ENCODE measurements around the gene AP1S1. TPM values are rescaled to one million over a fixed set of nuclear protein-coding genes. Genes with fewer than 3 reads are reported as not detected.

The AP1S1 gene
- total and polyA plus RNA-seq, 2 of the 13 experiments (the other 11 are each of a cell fraction or from before 2014, with no cell fraction given): 57.5 to 68.1 TPM

DNA sequence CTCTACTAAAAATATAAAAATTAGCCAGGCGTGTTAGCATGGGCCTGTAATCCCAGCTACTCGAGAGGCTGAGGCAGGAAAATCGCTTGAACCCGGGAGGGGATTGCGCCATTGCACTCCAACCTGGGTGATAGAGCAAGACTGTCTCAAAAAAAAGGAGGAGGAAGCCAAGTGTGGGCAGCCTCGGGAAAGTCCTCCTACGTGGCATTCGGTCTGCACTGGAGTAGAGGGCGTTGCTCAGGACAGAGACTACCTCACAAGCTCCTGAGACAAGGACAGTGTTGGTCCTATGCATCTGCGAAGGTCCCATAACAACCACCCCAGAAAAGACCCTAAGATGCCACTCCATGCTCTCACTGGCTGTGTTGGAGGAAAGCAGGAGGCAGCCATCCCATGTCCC is 37.4 kb upstream of the AP1S1 start:
- Histone ChIP-seq H3K9me3 (ENCODE audit: low read length) (no peaks in the 10 kb centered on the region), H3K4me1 (ENCODE audit: insufficient read depth, low read length) (peaks cover 68% of the 10 kb centered on the region), H3K4me2 (ENCODE audit: low read depth, low read length) (peak overlapping the region; percentile 41; the same call in 1 of the 2 replicates), H3K4me3 (replicated peaks in 1 of 3; ENCODE audit: insufficient read depth in 1 of 3, low read depth in 2 of 3, low read length in 3 of 3) (no peak overlapping the region), H4K20me1 (ENCODE audit: insufficient read depth, low read length) (no peaks in the 10 kb centered on the region), H3K9ac (ENCODE audit: insufficient read depth, low read depth, low read length) (no peak overlapping the region), H3K27ac (ENCODE audit: extremely low read length, insufficient read depth, low read length) (no peak overlapping the region), H3K36me3 (replicated peaks in 1 of 2; ENCODE audit: control insufficient read depth in 1 of 2, insufficient read depth in 2 of 2, low read length in 2 of 2) (no peaks in the 10 kb centered on the region), H3K79me2 (ENCODE audit: insufficient read depth, low read length) (no peaks in the 10 kb centered on the region), H3K27me3 (ENCODE audit: control insufficient read depth in 1 of 2, insufficient read depth in 2 of 2, low read length in 2 of 2) (0 out of 5 replicates have a peak, but pooled peaks cover 0 to 1% of the 10 kb centered on the region in 2 experiments), H2AFZ (ENCODE audit: low read length) (no peak overlapping the region)
- no peak for DNase-seq (ENCODE audit: low spot score)
- BruUV-seq (replicated peaks): no TSS peak
- intact Hi-C loops (cut with micrococcal nuclease; ENCODE audit: unreplicated experiment) (no loop called here), in situ Hi-C loops (cut with HindIII; ENCODE audit: extremely low pct_ligation_motif_present, low pct_unique_long_range_greater_than_20kb) (no loop called here)
- no peak for ATAC-seq
- WGBS (ENCODE audit: low lambda C conversion rate): 33% methylated on average over 6 of the region's 10 CpGs
- POLR2A ChIA-PET: interaction anchor here (0.8 to 1.9 kb wide), 8 partner anchors 9 to 531 kb away, joined by 3 to 17 read pairs (median 6); partner anchors contain the start of genes FBXO24, LRCH4, SERPINE1 and SRRT
- 0 out of 2 replicates have a peak, but pooled peaks have one; percentile 1 for TF ChIP-seq ZFX (CRISPR knock-in tag; IDR thresholded peaks at IDR 0.05; ENCODE audit: low read depth)
- peak; percentile 47; the same call in 1 of the 2 replicates for TF ChIP-seq ZNF7 (CRISPR knock-in tag; IDR thresholded peaks at IDR 0.05)
- TF ChIP-seq MAFK (conservative IDR thresholded peaks at IDR 0.05 in 1 of 2, IDR thresholded peaks at IDR 0.05 in 1 of 2; ENCODE audit: low read length in 2 of 2): no peak
- FAIRE-seq: no peak
- CTCF ChIA-PET (ENCODE audit: low intra/inter-chr PET ratio, low total read pairs): no interaction called here

- intact Hi-C loops (cut with micrococcal nuclease; ENCODE audit: unreplicated experiment) (no loop called here), in situ Hi-C loops (cut with HindIII; ENCODE audit: extremely low pct_ligation_motif_present, low pct_unique_long_range_greater_than_20kb) (no loop called here)
- H3K27me3 ChIP-seq (ENCODE audit: control insufficient read depth in 1 of 2, insufficient read depth in 2 of 2, low read length in 2 of 2): no peaks in the 10 kb centered on the region
- no peak overlapping the region for H3K4me2 ChIP-seq (ENCODE audit: low read depth, low read length)
- H3K36me3 ChIP-seq (replicated peaks in 1 of 2; ENCODE audit: control insufficient read depth in 1 of 2, insufficient read depth in 2 of 2, low read length in 2 of 2): no peaks in the 10 kb centered on the region
- POLR2A ChIA-PET: no interaction called here
- no peaks in the 10 kb centered on the region for H4K20me1 ChIP-seq (ENCODE audit: insufficient read depth, low read length)
- no peak for FAIRE-seq
- BruUV-seq (replicated peaks): no TSS peak
- CTCF ChIA-PET (ENCODE audit: low intra/inter-chr PET ratio, low total read pairs): no interaction called here
- H3K79me2 ChIP-seq (ENCODE audit: insufficient read depth, low read length): no peaks in the 10 kb centered on the region
- peaks cover 75% of the 10 kb centered on the region for H3K4me1 ChIP-seq (ENCODE audit: insufficient read depth, low read length)
- no peak overlapping the region for H3K27ac ChIP-seq (ENCODE audit: extremely low read length, insufficient read depth, low read length)
- WGBS (ENCODE audit: low lambda C conversion rate): 81% methylated on average over 3 of the region's 3 CpGs
- no peak overlapping the region for H3K9ac ChIP-seq (ENCODE audit: insufficient read depth, low read depth, low read length)
- H2AFZ ChIP-seq (ENCODE audit: low read length): no peak overlapping the region
- TF ChIP-seq ATF5 (CRISPR knock-in tag; IDR thresholded peaks at IDR 0.05; ENCODE audit: low read depth) (no peak), CEBPZ (IDR thresholded peaks at IDR 0.05; ENCODE audit: low read length) (no peak)
- H3K4me3 ChIP-seq (replicated peaks in 1 of 3; ENCODE audit: insufficient read depth in 1 of 3, low read depth in 2 of 3, low read length in 3 of 3): no peak overlapping the region
- no peaks in the 10 kb centered on the region for H3K9me3 ChIP-seq (ENCODE audit: low read length)
- DNase-seq (ENCODE audit: low spot score): no peak
- no peak for ATAC-seq
Observed at GRCh38 chr7:101118856-101119255, 35.4 kb upstream of the AP1S1 start.

All from HepG2 (cell line).